ENCODE results near the gene TMEM161B.
"Not testable (repeated sequence)": the region's sequence is repeated elsewhere in the genome, so short reads cannot be mapped to it uniquely, and the experiment has no call there.

Gene TMEM161B

DNA sequence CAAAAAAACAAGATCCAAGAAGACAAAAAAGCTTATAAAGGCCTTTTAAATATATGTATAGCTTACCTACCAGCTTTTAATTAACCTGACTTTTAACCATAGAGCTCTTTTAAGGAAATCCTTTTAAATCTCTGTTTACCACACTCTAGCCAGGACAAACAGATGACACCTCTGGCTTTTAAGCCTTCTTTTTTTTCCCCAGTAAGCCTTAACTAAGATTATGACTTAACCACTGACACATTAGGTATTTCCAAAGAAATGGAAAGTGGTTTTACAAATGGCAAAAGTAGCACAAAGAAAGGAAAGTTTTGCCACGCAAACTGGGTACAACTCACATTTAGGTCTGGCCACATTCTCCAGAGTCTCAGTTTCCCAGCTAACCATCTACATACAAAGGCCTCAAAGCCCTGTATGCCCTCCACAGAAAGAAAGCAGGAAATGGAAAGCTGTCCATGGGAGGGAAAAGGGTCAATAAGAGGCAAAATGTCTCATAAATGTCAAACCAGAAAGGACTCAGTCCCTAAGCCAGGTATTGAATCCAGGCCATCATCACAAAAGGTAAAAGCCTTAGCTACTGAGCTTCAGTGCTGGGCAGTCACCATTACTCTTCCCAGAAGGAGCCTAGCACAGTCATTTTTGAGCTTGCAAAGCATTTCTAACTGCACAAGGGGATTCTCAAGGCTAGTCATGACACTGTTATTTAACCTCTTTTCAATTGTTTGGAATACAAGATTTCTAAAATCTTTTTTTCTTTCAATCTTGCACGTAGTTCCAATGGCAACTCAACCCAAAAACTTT lies 19.7 kb downstream of the TMEM161B start:
- DNase-seq = no peak

DNA sequence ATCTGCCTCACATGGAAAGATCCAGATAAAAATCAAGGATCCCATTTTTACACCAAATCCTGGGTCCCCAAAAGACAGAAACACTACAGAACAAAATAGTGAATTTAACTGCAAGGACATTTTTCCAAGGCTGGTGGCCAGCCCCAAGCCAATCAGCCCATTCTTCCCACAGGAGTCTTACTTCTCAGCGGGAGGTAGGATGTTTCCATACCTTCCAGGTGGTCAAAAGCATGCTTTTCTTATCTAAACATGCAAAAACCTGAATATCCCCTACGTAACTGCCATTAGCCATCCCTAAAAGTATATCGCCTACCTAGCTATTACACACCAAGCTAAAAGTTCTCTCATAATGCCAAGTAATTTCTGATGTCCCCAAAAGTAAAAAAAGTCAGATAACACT lies 20.6 kb downstream of the TMEM161B start:
- no peak for DNase-seq

- no peak for DNase-seq
Measured at GRCh38 chr5:88245893-88246244, 22.8 kb downstream of the TMEM161B start.

DNA sequence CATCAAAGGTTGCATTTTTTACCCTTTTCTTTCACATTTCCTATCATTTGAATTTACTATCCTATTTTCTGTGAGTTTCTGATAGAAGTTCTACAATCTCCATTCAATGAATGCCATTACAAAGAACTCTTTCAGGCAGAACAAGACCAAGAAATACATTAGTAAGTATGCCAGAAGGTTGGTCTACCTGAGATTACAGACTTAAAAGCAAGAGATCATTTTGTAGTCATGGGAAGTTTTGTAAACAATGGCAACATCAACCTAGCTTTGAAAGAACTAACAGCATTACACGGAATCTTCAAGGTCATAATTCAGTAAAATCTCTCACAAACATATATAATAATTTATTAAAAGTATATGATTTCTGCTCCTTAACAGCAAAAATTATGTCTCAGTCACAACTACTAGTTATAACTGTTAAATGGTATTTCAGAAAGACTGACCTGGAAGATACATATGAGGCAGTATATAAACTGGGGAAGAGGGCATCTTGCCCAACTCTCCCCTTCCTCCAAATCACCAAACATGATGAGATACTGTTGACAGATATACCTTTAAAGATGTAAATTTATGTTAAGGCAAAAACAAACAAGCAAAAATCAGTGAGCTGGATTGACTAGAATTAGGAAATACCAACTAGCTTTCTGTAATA lies 23.3 kb downstream of the TMEM161B start:
- DNase-seq = no peak

DNA sequence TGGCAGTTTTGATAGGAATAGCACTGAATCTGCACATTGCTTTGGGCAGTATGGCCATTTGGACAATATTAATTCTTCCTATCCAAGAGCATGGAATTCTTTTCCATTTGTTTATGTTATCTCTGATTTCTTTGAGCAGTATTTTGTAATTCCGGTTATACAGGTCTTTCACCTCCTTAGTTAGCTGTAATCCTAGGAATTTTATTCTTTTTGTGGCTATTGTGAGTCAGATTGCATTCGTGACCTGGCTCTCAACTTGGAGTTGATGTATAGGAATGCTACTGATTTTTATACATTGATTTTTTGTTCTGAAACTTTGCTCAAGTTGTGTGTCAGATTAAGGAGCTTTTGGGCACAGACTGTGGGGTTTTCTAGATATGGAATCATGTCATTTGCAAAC lies 24.0 kb downstream of the TMEM161B start:
- DNase-seq = no peak

DNA sequence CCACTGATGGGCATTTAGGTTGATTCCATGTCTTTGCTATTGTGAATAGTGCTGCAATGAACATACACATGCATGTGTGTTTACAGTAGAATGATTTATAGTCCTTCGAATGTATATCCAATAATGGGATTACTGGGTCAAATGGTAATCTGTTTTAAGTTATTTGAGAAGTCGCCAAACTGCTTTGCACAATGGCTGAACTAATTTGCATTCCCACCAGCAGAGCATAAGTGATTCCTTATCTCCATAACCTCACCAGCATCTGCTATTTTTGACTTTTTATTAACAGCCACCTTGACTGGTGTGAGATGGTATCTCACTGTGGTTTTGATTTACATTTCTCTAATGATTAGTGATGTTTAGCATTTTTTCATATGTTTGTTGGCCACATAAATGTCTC lies 25.2 kb downstream of the TMEM161B start:
- not testable (repeated sequence) for DNase-seq

DNA sequence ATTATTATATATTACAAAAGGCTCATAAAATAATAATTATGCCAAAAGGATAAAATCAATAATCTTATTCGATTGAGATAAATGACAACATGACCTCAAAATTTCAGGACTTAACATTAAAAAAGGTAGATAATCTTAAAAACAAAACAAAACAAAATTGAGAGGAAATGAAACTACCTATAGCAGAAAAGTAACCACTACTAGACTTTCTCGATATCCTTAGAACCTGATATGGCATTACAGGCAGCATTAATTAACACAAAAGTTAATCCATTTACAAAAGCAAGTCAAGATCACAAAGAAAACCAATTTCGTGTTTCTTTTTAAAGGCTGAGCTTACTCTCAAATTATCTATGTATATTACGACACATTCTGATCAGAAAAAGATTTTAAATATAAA lies 29.9 kb downstream of the TMEM161B start:
- no peak for DNase-seq

DNA sequence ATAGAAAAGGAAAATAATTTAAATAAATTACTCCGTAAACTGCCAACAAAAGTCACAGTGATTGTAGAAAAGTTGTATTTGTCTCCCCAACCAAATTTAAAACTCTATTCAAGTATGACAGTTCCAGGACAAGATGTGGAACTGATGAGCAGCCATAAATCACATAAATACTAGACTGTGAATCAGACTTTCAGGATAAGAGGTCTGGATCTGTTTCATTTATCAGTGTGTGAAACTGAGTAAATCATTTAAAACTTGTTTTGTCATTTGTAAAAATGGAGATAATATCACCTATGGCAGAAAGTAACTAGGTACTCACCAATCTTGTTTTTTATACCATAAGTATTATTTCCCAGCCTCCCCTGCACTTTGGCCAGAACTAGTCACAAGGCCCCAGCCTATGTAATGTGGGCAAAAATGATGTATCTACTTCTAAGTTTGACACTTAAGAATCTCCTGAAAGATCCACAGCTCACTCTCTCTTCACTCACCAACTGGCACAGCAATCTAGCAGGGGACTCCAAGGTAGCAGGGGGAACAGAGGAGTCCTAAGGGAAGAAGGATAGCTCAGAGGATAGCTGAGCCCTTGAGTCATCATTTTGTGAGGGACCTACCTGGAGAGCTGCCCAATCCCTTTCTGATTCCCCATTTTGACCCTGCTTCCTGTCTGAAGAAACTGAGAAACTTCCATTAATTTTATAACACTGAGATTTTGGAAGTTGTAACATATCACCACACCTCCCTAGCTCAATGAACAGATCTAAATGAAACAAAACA lies 31.6 kb downstream of the TMEM161B start:
- no peak for DNase-seq

GRCh38 chr5:88235828-88236227 lies 32.8 kb downstream of the TMEM161B start:
- DNase-seq = no peak

DNA sequence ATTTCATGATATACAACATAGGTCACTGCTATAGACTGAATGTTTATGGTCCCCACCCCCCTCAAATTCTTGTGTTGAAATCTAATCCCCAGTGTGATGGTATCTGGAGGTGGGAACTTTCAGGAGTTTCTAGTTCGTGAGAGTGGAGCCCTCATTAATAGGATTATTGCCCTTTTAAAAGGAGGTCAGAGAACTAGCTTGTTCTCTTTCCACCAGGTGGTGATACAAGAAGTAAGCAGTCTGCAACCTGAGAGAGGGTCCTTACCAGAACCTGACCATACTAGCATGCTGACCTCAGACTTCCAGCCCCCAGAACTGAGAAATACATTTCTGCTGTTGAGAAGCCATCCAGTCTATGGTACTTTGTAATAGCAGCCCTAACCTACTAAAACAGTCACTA lies 33.3 kb downstream of the TMEM161B start:
- DNase-seq = no peak

GRCh38 chr5:88230546-88231066 lies 38.0 kb downstream of the TMEM161B start:
- no peak for DNase-seq

GRCh38 chr5:88226881-88227450 lies 41.7 kb downstream of the TMEM161B start:
- DNase-seq = no peak

GRCh38 chr5:88214655-88215054 lies 54.0 kb downstream of the TMEM161B start:
- DNase-seq = no peak

GRCh38 chr5:88207575-88207974 lies 61.1 kb downstream of the TMEM161B start:
- DNase-seq = no peak

DNA sequence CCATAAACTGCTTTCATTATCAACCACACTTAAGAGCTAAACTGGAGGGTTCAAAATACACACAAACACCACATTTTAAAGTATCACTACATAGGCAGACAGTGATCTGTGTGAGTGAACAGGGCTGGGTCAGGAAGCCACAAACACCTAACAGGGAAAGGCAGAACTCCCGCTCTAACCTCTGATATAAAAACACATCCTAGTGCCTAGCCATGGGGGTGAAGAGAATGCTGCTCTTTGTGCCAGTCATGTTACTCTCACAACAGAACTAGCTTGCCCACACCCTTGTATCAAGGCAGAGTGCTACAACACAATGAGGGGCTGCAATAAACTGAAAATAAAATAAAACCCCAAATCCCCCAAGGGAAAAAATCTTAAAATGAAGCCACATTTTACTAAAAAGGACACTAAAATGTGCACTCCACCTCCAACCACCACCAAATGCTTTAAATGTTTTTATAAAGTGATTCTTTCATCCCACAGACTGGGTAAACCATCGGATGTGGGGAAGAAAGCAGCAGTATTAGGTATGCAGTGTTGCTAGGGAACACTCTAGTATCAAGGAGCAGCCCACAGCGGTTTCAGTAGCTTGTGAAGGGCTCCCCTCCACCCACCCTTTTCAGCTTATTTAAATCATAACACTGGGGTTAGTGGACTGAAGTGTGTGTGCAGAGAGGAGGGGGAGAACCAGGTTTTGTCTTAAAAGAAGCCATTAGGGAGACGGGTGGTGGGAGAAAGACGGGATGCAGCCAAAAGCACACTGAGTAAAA lies 64.5 kb downstream of the TMEM161B start:
- no peak for DNase-seq

GRCh38 chr5:88195636-88196035 lies 73.0 kb downstream of the TMEM161B start:
- no peak for DNase-seq

GRCh38 chr5:88193896-88194295 lies 74.7 kb downstream of the TMEM161B start:
- DNase-seq = no peak

DNA sequence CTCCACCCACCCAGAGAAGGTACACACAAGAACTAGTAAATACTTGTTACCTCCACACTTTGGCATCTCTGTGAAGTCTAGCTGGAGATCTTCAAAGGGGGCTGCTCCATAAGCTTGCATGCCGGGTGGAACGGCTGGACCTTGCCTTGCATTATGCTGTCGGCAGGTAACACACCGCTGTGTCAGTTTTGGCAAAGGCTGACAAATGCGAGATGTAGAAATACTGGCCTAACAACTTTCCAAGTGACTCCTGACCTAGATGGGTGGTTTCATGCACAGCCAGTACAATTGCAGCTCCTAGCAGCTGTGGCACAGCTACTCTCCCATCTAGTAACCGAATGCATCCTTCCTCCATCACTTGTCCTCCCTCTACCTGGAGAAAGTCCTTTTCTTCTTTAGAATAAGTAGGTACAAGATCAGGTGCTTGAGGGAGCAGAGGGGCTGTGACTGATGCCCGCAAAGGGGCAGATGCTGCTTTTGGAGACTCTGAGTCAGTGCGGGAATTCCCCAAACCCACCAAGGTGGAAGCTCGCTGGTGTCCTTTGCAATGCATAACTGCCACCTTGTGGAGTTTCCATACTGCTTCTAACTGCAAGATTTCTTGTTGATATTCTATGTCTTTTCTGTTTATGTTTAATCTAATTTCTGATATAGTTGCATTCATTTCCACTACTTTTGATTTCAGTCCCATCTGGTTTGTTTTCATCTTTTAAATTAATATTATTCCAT lies 78.4 kb downstream of the TMEM161B start:
- DNase-seq = no peak

DNA sequence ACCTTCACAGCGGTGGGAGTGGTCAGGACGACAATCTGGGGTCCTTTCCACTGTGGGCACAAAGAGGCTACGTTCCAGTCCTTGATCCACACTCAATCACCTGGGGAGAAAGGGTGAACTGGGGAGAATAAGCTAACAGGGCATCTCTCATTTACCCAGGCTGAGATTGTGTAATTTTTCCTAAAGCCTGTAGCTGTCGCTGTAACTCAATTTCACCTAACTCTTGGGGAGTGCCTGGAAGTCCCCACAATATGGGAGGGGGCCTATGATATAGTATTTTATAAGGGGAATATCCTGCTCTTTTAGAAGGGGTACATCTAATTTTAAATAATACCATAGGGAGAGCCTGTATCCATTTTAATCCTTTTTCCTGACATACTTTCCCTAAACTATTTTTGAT lies 79.2 kb downstream of the TMEM161B start:
- not testable (repeated sequence) for DNase-seq

GRCh38 chr5:88188458-88189132 lies 80.0 kb downstream of the TMEM161B start:
- DNase-seq = no peak

DNA sequence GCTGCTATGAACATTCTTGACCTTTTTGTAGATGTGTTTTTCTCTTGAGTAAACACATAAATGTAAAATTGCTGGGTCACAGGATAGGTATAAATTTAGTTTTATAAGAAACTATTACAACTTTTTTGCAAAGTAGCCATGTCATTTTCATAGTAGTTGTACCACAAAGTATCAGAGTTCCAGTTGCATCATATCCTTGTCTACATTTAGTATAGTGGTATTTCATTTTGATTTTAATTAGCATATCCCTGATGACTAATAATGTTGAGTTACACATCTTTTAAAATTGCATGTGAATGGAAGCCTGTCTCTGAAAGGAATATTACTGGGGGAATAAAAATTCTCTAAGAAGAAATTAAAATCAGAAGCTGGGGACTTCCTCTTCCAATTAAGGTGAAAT lies 85.4 kb downstream of the TMEM161B start:
- DNase-seq = no peak
